Kasumi-1 (cell line): ENCODE results near the gene HTT-AS.
"Not testable (repeated sequence)": the region's sequence is repeated elsewhere in the genome, so short reads cannot be mapped to it uniquely, and the experiment has no call there.

Experiments used
- DNase-seq, 2 experiments: peaks; one replicate each; lab custom pipeline; 2025; lab: John Stamatoyannopoulos, UW

HTT-AS gene

DNA sequence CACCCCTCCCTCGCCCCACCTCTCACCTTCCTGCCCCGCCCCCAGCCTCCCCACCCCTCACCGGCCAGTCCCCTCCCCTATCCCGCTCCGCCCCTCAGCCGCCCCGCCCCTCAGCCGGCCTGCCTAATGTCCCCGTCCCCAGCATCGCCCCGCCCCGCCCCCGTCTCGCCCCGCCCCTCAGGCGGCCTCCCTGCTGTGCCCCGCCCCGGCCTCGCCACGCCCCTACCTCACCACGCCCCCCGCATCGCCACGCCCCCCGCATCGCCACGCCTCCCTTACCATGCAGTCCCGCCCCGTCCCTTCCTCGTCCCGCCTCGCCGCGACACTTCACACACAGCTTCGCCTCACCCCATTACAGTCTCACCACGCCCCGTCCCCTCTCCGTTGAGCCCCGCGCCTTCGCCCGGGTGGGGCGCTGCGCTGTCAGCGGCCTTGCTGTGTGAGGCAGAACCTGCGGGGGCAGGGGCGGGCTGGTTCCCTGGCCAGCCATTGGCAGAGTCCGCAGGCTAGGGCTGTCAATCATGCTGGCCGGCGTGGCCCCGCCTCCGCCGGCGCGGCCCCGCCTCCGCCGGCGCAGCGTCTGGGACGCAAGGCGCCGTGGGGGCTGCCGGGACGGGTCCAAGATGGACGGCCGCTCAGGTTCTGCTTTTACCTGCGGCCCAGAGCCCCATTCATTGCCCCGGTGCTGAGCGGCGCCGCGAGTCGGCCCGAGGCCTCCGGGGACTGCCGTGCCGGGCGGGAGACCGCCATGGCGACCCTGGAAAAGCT is at the start of gene HTT-AS, which contains the start of gene HTT:
HTT-AS (minus strand) TSS at position 461 of the 768 bp plus-strand sequence.
HTT (plus strand) TSS at position 604 of the 768 bp plus-strand sequence; CDS start at position 749, 145 bp downstream.
- DNase-seq: peak; percentile 72 to 86

DNA sequence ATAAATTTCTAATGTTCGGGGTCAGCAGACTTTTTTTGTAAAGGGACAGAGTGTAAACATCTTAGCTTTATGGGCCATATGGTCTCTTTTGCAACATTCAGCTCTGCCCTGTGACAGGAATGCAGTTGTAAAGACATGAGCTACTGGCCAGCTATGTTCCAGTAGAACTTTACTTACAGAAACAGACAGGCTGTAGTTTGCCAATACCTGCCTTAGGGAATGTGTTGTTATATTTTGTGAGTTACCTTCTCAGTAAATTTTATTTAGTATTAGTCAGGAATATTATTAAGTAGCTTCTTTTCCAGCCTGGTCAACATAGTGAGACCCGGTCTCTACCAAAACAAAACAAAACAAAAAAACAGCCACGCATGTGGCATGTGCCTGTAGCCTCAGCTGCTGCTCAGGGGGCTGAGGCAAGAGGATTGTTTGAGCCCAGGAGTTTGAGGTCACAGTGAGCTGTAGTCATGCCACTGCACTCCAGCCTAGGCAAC is 48.9 kb upstream of the HTT-AS start:
- DNase-seq: no peak

DNA sequence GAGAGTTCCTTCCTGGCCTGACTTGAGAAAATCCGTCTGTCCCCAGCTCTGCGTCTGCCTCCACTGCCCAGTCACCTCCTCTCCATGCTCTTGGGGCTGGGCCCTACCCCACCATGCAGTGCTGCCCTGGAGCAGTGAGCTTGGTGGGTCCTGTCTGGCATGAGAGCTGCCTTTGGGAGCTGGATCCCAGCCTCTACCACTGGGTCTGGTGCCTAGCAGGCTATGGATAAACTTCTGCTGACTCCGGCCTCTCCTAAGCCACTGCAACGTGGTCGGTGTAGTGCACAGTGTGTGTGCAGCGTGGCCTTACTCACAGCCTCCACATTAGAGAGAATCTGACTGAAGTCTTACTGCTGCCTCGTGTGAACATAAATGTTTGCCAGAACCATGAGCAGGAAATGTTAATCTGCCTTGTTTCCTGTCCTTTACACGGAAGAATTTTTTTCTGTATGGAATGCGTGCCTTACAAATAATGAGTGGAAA is 47.8 kb upstream of the HTT-AS start:
- DNase-seq: no peak

DNA sequence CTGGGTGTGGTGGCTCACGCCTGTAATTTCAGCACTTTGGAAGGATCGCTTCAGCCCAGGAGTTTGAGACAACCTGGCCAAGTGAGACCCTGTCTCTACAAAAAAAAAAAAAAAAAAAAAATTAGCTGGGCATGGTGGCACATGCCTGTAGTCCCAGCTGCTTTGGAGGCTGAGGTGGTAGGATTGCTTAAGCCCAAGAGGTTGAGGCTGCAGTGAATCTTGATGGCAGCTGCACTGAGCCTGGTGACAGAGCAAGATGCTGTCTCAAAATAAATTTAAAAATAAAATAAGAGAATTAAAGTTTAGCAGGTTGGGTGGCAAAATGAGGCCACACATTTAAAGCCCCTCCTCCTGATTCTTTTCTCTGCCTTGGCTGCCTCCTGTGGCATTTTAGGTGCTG is 47.3 kb upstream of the HTT-AS start:
- DNase-seq: no peak

DNA sequence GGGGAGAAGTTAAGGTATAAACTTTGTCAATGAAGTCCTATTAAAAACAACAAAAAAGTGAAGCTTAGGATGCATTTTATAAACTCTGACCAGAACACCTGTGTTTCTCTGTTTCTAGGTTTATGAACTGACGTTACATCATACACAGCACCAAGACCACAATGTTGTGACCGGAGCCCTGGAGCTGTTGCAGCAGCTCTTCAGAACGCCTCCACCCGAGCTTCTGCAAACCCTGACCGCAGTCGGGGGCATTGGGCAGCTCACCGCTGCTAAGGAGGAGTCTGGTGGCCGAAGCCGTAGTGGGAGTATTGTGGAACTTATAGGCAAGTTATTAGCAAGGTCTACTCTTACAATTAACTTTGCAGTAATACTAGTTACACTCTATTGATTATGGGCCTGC is 46.8 kb upstream of the HTT-AS start:
- DNase-seq: no peak

DNA sequence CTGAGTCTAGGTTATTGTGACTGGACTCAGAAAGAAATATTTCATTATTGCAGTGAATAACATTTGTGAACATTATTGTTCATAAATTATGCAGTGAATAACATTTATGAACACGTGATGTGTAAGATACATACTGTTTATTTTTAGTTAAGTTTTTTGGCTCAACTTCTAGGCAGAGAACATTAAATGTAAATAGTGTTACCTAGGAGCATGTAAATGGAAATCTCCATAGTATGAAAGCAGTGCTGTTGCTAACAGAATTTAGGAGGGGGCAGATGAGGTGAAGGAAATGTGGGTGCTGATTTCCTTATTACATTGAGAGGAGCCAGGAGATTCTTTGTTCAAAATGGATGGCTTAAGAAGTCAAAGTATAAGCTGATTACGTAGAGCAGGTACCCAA is 45.1 kb upstream of the HTT-AS start:
- DNase-seq: no peak

DNA sequence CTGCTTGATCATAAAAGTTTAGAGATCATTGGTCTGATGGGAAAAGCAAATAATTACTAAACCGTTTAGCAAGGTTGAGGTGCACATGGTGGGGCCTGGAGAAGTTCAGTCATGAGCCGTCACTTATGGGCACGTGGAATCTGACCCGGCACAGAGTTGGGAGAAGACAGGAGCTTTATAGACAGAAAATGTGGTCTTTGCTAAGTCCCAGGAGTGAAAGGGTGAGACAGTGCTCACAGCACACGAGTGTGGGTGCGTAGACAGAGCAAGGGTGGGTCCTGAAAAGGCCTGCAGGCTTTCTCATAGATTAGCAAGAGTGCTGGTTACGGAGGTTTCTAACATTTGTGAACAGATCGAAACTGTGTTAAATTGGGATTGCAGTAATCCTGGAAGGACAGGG is 44.0 kb upstream of the HTT-AS start:
- DNase-seq: no peak

DNA sequence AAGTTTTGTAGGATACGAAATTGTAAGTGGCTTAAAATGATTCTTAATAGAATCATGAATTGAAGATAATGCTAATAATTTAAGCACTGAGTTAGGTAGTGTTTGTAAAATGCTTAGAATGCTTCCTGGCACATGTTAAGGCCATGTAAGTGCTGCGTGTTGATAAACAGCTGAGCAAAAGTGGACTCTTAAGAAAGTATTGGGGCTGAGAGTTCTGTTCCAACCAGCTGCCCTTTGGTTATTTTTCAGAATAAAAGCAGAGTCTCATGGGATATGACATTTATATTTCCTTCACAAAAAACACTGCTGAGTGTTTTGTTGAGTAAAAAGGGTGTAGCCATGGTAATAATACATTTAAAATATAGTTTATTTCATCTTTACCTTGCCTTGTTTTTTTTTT is 42.6 kb upstream of the HTT-AS start:
- no peak for DNase-seq

DNA sequence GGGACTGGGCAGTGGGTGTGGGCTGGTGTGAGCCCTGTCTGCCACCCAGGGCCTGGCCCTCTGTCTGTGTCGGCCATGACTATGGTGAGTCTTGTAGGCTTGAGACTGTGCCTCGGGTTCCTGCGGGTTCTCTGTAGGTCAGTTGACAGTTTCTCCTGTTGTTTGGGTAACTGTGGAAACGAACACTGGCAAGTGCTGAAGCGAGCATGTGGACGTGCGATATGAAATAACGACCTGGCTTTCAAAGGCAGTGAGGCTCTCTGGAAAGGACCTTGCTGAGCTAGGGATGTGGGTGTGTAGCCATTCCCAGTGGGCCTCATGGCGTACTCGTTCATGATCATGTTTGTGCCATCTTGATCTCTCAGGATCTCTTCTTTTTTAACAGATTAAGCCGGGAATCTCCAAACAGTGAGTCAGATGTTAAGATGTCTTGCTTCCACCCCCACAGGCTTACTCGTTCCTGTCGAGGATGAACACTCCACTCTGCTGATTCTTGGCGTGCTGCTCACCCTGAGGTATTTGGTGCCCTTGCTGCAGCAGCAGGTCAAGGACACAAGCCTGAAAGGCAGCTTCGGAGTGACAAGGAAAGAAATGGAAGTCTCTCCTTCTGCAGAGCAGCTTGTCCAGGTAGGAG is 41.4 kb upstream of the HTT-AS start:
- DNase-seq: no peak

DNA sequence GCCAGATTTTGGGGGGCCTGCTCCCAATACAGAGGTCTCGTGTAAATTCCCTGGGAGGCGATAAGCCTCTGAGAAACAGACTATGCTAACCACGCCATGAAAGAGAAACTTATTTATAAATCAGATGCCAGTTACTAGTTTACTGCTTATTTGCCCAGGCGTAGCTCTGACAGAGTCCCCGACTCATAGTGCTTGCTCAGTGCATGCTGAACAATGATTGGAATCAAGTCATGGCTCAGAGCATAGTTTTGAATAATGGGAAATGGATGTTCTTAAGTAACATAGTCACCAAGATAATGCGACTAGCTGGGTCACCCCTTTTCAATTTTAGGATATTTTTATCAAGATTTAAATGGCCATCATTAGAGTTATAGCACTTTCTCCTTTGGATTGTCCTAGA is 40.0 kb upstream of the HTT-AS start:
- no peak for DNase-seq

DNA sequence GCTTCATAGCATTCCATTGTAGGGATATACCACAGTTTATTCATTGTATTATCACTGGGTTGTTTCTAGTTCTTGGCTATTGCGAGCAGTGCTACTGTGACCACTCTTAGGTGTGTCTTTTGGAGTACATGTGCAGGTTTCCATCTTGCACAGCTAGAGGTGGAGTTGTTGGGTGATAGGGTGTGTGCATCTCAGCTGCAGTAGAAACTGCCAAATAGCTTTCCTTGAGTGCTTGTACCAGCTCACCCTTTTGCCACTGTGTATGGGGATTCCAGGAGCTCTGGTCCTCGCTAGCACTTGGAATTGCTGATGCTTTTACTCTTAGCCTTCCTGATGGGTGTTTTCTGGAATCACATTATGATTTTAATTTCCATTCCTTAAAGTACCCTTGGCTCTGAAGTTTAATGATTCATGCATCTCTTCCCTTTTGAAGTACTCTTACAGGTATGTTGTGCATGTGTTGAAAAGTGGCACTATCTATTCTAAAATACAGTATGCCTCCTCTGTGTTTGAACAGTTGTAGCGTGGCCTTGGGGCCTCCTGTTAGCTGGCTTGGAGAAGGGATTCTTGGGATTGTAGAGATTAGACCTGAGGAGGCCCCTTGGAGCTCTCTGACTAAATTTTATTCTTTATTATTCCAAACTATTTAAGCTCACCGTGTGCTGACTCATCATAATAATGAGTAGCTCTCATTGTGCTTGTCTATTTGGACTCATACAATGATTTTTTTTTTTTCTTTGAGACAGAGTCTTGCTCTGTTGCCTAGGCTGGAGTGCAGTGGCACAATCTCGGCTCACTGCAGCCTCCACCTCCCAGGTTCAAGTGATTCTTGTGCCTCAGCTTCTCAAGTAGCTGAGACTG is 38.5 kb upstream of the HTT-AS start:
- no peak for DNase-seq

DNA sequence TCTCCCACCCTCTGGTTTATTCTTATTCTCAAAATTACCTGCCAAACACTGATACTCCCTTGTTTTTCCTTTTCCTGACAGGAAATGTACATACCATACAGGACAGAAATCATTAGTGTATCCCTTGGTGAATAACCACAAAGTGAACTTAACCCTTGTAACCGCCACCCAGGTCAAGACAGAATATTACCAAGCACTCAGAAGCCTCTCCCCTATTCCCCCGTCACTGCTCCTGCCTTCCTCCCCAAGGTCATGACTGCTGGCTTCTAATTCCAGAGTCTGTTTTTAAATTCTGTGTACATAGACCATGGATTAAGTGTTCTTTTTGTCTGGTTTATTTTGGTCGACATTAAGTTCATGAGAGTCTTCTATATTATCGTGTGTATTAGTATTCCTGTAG is 37.9 kb upstream of the HTT-AS start:
- no peak for DNase-seq

DNA sequence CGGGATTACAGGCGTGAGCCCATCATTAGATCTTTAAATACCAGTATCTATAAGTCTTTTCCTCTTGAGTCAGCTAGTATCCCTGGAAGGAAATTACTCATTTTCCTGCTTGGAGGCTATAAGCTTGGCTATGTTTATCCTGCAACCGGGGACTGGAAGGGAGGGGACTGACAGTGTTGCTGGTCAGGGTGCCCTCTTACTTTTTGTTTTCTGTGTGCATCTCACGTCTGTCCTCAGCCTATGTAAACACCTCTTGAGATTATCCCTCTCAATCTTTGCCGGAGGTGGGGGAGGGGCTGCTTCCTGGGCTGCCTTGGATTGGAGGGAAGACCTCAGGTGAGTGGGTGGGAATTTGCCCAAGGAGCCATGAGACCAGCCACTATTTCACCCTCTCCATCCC is 37.1 kb upstream of the HTT-AS start:
- no peak for DNase-seq

DNA sequence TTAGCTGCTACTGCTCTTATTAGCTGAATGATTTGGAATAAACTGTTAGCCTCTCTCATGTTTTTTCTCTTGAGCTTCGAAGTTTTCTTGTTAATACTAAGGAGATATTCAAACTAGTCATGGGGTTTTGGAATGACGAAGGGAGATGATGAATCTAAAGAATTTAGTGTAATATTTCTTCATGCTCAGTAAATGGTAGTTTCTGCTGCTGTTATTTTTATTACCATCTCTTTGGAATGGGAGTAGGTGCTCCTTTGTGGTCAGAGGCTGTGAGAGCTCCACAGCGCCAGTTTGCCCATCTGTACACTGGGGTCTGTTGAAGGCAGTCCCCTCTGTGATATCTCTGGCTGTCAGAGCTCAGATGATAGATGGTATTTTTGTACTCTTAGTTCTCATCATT is 33.9 kb upstream of the HTT-AS start:
- no peak for DNase-seq

DNA sequence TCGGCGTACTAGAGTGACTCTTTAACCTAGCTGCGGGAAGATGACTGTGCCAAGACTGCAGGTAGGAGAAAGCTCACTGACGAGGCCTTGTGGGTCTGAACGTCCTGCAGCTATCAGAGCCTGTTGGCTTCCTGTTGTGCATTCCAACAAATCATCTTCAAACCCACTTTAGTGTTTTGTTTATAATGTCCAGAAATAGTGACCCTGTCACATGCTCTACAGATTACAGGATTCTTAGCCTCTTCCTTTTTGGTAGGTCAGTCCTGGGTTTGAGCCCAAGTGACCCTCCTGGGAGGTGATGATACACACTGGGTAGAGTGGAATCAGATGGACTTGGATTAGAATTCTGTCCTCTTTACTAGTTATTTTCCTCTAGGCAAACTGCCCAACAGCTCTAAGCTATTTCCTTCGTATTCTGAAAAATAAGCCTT is 33.4 kb upstream of the HTT-AS start:
- no peak for DNase-seq

DNA sequence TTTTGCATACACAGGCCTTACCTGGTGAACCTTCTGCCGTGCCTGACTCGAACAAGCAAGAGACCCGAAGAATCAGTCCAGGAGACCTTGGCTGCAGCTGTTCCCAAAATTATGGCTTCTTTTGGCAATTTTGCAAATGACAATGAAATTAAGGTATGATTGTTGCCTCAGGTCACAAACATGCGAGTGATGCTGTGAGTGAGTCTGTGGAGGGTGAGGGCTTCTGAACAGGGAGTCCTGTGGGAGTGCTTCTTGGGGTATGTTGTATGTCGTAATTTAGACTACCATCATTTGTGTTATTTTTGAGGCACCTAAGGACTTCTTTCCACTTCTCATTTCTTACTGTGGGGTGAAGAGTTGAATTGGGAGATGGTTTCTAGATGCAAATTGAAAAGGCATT is 32.9 kb upstream of the HTT-AS start:
- no peak for DNase-seq

DNA sequence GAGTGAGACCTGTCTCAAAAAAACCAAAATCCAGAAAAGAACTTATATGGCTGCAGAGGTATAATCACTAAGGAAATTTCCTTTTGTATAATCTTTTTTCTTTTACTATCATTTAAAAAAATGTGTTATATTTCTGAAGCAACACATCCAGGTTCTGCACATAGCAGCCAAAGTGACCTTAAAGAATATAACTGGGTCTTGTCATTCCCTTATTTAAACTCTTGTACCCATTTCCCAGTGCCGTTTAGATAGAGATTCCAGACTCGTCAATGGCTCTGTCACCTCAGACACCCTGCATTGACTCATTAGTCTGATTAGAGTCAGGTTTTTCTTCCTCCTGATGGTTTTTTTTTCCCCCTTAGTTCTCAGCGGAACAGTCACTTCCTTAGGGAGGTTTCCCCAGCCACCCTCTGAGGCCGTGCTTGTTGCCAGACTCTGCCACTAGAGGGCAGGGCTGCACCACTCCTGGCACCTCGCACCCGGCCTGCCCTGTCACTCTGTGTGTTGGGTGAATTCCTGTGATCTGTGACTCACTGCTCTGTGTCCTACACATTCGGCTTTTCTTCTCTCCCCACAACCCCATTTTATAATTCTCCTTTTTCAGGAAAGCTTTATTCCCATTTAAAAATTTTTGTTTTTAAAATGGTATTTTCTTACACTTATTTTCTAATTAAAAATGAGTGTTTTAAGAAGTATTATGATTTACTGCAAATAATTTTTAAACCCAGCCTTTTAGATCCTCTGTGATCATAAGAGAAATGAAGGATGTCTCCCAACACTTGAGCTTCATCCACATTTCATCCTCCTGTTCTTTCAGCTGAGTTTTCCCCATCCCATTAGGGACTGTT is 32.2 kb upstream of the HTT-AS start:
- DNase-seq: peak; percentile 90 to 95

DNA sequence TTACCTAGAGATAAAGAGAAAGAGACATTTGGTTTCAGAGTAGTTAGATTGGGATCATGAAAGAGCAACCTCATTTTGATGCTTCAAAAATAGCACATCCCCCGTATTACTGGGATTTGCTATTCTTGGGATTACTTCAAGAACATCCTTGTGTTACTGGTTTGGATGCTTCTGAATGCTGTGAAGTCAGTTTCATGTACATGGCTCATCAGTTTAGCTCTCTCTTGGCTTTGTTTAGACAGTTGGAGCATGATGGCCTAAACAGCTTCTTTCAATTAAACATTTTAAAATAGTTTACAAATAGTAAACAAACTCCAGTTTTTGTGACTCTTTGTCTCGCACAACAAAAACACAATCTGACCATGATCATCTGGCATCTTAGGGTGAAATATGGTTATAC is 24.0 kb upstream of the HTT-AS start:
- DNase-seq: no peak

DNA sequence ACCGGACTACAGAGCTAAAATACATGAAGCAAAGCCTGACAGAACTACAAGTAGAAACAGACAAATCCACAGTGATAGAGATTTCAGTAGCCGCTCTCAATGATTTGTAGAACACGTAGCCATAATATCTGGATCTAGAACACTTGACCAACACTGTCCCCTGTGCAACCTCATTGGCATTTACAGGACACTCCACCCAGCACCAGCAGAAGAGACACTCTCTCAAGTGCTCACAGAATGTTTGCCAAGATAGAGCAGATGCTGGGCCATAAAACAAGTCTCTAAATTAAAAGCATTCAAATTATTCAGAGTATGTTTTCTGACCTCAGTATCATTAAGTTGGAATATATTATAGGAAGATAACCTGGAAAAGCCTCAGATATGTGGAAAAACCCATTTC is 21.9 kb upstream of the HTT-AS start:
- DNase-seq: no peak

DNA sequence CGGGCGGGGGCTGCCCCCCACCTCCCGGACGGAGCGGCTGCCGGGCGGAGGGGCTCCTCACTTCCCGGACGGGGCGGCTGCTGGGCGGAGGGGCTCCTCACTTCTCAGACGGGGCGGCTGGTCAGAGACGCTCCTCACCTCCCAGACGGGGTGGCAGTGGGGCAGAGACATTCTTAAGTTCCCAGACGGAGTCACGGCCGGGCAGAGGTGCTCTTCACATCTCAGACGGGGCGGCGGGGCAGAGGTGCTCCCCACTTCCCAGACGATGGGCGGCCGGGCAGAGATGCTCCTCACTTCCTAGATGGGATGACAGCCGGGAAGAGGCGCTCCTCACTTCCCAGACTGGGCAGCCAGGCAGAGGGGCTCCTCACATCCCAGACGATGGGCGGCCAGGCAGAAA is 20.4 kb upstream of the HTT-AS start:
- not testable (repeated sequence) for DNase-seq

DNA sequence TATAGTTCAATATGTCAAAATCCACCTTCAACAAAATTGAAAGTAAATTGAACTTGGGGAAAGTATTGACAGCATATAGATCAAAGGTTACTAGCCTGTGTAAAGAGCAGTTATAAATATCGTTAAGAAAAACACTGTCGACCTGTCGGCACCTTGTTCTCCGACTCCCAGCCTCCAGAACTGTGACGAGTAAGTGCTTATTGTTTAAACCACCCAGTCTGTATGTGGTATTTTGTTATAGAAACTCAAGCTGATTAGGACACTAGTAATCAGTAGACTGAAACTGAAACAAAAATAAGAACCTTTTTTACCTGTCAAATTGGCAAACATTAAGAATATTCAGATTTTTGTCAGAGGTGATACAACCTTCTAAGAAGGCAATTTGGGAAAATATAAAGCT is 17.1 kb upstream of the HTT-AS start:
- no peak for DNase-seq
